HG03469 (cell line): ENCODE results near the gene DNAAF5.
"Not testable (repeated sequence)": the region's sequence is repeated elsewhere in the genome, so short reads cannot be mapped to it uniquely, and the experiment has no call there.

Experiments used
- ATAC-seq: cut with Tn5 transposase; IDR thresholded peaks from one replicate; pipeline ENCODE4 v1.9.1; 2021; ENCODE audit warnings: mild to moderate bottlenecking, moderate library complexity, moderate number of reproducible peaks; ENCODE audit not compliant: unreplicated experiment

The DNAAF5 gene

GRCh38 chr7:802500-803242, 76.2 kb downstream of the DNAAF5 start:
- no peak for ATAC-seq

DNA sequence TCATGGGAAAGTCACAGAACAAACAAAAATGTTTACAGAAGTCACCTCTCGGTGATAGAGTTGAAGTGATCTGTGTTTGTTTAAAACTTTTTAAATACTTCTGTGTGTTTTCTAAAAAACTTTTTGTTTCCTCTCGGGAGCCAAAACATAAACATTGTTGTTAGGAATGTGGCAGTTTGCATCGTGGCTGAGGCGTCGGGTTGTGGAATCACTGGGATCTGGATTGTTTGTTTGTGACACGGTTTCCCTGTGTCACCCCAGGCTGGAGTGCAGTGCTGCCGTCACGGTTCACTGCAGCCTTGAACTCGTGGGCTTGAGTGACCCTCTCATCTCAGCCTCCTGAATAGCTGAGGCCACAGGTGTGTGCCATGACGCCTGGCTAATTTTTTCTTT, 76.7 kb downstream of the DNAAF5 start:
- no peak for ATAC-seq

DNA sequence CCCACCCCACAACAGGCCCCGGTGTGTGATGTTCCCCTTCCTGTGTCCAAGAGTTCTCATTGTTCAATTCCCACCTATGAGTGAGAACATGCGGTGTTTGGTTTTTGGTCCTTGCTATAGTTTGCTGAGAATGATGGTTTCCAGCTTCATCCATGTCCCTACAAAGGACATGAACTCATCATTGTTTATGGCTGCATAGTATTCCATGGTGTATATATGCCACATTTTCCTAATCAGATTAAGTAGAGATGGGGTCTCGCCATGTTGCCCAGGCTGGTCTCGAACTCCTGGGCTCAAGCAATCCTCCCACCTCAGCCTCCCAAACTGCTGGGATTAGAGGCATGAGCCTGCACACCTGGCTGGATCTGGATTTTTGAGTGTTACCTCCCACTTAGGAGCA, 77.3 kb downstream of the DNAAF5 start:
- ATAC-seq: not testable (repeated sequence)

DNA sequence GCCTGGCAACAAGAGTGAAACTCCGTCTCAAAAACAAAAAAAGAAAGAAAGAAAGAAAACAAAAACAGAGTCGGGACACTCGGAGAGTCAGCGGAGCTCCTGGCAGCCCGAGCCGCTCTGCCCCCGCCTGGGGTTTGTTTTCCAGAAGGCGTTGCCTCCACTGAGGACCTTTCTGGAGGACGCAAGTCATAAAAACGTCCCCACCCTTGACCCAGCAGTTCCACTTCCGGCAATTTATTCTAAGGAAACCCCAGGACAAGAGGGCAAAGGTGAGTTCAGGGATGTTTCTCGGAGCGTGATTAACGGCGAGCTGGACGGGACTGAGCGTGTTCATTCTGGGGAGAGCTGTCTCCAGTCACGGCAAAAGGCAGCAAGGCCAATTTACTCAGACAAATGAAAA, 78.8 kb downstream of the DNAAF5 start:
- no peak for ATAC-seq

- no peak for ATAC-seq
These were observed 89.1 kb downstream of the DNAAF5 start for GRCh38 chr7:815284-816216.

DNA sequence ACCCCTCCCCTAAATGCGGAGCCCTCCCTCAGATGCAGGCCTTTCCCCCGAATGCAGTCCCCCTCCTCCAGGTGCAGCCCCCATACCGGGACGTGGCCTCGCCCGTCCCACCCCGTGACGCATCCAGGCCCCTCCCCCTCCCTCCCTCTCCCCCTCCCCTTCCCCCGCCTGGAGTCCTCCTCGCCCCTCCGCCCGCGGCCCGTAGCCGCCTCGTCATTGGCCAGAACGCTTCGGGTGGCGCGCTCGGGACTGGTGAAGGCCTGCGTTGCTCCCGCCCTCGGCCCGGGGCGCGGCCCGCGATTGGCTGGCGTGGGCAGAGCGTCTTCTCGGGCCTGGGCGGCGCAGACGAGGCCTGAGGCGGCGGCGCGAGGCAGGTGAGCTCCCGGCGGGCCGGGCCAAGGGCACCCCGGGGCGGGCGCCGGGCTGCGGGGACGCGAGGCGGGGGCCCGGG, 89.8 kb downstream of the DNAAF5 start:
- ATAC-seq: peak; percentile 78

DNA sequence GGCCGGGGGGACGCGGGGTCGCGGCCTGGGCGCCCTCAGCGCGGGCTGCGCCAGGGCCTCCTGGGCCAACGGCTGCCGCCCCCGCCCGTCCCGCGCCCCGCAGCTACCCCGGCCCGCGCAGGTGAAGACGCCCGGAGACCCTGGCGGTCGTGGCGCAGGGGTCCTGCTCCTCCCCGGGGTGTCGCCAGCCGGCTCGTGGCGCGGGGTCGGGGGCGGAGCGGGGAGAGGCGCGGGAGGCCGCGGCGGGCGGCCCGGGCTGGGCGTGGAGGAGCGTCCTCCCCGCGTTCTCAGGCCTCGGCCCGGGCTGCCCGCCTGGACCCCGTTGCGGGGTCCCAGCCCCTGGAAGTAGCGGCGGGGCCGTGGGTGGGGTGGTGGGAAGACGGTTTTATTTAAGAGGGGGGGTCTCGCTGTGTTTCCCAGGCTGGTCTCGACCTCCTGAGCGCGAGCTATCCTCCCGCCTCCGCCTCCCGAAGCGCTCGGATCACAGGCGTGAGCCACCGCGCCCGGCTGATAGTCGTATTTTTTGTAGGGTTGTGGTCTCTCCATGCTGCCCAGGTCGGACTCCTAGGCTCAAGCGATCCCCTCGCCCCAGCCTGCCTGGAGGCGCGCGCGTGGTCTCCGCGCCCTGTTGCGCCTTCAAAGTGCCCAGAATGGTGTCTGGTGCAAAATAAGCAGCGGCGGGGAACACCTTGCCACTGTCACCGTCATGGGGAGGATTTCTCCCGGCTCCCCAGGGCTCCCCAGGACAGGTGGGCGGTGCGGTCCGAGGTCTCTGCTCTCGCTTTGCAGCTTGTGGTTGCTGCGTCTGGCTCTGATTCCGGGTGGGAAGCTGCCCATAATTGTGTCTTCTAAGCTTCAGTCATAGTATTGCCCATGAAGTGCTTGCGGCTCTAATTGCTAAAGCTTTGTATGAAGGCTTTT, 90.5 kb downstream of the DNAAF5 start:
- ATAC-seq: peak; percentile 5

DNA sequence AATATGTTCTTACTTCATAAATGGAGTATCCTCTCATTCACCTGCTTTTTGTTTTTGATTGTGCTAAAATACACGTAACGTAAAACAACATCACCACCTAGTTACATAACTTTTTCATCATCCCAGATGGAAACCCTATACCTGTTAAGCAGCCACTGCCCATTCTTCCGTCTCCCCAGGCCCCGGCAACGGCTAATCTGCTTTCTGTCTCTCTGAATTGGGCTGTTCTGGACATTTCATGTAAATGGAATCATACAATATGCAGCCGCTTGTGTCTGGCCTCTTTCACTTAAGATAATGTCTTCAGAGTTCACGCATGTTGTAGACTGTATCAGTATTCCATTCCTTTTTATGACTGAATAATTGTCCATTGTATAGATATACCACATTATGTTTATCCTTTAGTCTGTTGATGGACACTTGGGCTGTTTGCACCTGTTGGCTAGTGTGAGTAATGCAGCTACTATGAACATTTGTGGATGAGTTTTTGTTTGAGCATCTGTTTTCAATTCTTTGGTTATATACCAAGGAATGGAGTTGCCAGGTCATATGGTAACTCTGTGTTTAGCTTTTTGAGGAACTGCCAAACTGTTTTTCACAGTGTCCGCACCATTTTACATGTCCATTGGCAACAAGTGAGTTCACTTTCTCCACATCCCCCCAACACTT, 91.7 kb downstream of the DNAAF5 start:
- no peak for ATAC-seq

DNA sequence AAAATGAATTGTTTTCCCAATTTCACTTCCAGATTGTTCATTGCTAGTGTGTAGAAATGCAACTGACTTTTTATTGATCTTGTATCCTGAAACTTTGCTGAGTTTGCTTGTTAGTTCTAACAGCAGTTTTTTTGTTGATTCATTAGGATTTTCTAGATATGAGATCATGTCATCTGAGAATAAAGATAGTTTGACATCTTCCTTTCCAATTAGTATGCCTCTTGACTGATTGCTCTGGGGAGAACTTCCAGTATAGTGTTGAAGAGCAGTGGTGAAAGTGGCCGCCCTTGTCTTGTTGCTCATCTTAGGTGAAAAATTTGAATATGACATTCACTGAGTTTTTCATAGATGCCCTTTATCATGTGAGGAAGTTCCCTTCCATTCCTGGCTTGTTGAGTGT, 93.8 kb downstream of the DNAAF5 start:
- no peak for ATAC-seq

GRCh38 chr7:821688-822087, 95.2 kb downstream of the DNAAF5 start:
- no peak for ATAC-seq

DNA sequence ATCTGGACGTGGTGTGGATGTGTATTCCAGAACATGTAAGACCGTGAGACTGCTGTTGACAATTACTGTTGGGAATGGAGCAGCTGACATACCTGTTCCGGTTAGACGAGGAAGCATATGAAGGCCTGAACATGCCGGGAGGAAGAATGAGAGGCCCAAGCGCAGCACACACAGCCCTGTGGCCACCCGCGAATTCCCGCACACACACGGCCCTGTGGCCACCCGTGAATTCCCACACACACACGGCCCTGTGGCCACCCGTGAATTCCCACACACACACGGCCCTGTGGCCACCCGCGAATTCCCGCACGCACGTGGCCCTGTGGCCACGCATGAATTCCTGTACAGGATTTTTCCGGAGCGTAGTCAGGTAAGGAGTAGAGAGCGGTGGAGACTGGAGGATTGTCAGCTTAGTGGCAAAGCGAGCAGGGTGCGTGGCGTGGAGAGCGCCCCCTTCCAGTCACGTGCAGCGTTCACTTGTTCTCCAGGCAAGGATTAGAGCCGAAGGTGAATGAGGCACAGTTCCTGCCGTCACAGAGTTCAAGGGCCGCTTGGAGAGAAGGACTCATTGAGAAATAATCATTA, 96.3 kb downstream of the DNAAF5 start:
- no peak for ATAC-seq

DNA sequence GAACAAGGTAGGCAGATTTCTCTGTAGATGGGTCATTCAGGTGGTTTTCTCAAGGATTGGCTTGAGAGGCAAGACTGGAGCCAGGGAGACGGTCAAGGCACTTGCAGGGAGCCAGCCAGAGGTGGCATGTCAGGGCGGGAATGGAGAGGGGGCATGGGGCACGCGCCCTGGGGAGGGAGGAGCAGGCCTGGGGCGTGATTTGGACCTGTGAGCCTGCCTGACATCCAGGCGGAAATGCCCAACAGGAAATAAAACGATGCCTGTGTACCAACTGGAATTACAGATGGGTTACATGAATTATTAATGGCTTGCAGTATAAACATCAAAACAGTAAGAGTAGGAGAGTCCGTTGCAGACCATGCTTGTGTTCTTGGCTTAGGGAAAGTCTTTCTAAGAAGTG, 97.2 kb downstream of the DNAAF5 start:
- ATAC-seq: no peak

DNA sequence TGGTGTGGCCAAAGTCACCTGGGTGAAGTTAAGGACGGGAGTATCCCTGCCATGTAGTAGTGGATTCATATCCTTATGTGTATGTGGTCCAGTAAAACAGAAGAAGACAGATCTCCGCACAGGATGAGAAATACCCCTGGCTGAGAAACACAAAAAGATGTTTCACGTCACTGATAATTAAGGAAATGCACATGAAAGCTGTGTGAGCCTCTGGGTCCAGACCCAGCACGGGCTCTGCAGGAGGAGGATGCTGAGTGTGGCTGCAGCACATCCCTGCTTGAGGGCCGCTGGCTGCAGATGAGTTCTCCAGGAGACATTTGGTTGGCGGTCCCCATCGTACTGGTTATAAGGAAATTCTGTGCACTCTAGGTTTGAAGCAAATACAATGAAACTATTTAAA, 97.6 kb downstream of the DNAAF5 start:
- no peak for ATAC-seq

- no peak for ATAC-seq
These were observed 98.2 kb downstream of the DNAAF5 start for GRCh38 chr7:824664-825063.

DNA sequence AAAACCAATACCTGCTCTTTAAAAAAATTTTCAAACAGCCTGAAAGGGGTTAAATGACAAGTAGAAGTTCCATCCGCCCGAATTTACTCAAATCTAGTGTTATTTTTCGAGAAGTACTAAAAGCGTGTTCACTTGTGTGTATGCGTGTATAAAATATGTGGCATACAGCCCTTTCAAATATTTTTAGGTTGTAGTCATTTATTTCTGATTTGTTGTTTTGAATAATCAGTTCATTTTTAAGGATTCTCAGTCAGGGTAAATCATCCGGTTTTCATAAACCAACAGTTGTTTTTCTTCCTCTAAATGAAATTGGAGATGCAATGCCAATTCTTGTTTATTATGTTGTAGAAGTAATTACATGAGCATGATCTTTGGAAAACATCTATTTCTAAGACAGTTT, 98.9 kb downstream of the DNAAF5 start:
- ATAC-seq: no peak

DNA sequence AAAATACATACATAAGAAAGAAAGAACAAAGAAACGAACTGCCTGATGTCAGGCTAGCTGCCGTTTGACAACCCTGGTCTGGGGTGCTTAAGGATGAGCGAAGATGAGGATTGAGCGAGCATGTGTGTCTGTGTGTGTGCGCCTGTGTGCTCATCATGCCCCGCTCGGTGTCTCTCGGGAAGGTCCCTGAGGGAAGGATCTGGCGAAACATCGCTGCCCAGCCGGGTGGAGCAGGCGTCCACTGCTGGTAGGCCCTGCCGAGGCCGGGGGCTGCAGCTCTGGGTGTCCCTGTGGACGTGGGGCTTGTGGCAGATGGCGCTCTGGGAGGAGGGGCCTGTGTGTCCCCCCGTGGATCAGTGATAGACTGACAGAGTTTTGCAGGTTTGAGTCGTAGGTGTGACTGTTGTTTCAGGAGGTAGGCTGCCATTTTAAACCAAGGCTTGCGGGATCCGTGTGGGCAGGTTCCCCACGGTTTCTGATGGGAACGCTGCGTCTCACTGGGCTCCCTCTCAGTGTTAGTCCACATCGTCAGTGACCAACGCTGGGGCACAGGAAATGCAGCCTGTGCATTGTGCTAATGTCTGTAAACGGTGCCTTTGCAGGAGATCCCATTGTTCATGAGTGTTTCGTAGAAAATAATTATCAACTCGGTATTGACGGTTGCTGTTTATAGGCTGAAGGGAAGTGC, 99.9 kb downstream of the DNAAF5 start:
- ATAC-seq: no peak

DNA sequence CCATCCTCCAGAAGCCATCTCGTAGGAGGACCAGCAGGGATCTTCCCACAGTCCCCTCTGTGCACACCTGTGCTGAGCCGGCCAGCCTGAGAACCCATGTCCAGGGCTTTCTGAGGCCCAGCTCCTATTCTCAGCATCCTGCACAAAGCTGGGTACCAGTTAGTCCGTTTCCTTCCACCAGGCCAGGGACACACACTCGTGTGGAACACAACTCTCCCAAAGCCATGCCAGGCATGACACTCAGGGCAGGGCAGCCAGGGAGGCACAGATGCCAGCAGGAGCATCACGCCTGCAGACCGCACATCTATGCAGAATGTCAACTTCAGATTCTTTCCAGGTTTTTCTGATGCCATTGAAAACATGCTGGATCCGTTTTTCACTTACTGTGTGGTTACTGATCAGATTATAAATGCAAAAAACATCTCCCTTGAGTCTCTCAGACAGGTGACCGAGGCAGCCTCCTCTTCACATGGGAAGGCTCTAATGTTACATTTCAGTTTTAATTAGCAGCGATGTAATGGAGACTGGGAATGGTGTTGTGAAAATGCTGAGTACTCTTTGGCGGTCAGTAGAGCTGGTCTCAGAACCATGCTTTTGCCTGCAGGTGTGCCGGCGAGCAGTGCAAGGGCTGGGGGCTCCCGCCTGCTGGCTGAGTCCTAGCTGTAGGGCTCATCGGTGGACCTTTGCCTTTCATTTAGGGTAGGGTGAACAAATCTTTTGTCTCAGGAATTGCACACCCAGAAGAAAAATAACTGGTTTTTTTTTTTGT, 102.5 kb downstream of the DNAAF5 start:
- ATAC-seq: no peak

DNA sequence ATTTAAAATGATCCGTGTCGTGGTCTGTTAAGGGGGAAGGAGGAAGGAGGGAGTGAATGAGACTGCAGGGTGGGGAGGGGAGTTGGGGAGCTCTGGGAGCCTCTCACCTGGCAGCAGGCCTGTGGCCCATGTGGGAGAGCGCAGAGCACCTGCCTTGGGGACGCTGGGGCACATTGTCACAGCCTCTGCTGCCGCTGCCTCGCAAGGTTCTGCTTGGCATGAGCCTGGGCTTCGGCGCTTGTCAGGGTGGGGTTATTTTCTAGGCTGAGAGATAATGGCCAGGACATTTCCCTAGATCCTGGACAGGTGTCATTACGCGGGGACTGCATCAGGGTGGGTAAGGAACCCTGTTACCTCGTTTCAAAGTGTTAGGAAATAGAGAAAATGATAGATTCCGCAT, 103.6 kb downstream of the DNAAF5 start:
- ATAC-seq: no peak
